Fibroblast of skin of left biceps (primary cell): ENCODE measurements around the gene PLCB1.

Experiments
- DNase-seq, 2 experiments: peaks; one replicate each; pipeline ENCODE4 v3.0.0-alpha.2; 2013; ENCODE audit warnings: low read depth in 2 of 2

Gene PLCB1

DNA sequence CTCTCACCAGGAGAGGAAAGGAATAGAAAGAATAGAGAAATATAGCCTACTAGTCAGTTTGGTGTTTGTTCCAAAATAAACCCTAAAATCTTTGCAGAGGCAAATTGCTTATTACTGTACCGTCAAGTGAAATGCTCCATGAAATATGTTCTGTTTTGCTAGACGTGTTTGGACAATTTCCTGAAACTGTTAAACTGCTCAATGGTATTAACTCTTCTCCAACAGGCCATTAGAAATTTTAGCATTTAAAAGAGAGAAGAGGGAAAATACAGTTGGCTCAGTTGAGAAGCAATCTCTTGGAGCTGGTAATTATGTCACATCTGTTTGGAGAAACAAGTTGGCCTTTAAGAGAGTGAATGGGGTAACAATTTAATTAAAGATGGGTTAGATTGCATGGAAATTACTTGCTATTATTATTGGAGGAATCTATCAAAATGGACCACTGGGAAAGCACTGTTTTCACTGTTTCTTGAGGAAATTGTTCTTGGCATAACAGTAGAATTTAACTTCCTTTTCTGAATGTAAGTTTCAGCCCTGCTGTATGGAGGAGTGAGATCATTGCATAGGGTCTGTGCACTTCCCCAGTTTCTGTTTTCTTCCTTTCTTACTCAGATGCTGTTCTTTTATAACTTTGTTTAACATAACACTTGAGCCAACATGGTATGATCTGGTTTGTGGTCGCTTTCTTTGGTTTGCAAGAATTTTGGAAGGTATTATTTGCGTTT is 373.6 kb downstream of the PLCB1 start:
- DNase-seq, result no peak

DNA sequence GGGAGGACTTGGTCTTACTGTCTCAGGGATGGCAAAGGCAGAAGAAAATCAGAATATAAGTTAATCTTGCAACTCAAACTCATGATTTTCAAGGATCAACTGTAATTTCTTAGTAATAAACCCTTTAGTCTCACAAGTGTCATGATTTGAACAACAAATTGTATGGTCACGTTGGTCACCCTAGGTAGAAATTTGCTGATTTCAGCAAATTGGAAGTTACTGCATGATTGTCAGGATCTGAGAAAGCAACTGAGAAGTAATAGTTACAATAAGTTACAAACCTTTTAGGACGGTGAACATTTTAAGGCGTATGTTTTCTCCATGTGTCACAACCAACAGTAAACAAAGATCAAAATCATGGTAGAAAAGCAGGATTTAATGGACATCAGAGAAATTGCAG is 375.2 kb downstream of the PLCB1 start:
- no peak for DNase-seq

DNA sequence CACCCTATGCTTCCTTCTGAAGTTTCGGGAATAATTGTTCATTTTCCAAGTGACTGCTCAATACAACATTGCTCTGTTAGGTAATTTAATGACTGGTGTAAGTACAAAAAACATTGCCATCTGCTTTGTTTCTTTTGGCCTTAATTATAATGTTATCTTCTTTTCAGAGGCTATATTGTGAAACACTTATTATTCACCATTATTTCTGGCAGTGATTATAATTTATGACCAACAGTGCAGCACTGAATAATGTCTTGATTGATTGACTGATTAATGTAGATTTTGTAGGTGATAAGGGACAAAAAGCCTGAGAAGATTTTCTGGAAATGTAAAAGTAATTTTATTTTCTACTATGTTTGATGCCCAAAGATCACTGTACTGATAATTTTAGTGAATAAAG is 377.7 kb downstream of the PLCB1 start:
- DNase-seq, result no peak

DNA sequence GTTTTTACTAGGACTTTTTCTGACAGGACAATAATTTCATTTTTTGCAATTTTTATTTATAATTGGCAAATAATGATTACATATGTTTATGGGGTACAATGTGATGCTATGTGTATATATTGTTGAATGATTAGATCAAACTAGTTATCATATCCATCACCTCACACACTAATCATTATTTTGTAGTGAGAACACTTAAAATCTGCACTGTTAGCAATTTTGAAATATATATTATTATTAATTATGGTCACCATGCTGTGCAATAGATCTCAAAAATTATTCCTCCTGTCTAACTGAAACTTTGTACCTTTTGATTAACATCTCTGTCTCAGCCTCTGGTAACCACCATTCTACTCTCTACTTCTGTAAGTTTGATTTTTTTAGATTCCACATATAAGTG is 378.7 kb downstream of the PLCB1 start:
- no peak for DNase-seq

DNA sequence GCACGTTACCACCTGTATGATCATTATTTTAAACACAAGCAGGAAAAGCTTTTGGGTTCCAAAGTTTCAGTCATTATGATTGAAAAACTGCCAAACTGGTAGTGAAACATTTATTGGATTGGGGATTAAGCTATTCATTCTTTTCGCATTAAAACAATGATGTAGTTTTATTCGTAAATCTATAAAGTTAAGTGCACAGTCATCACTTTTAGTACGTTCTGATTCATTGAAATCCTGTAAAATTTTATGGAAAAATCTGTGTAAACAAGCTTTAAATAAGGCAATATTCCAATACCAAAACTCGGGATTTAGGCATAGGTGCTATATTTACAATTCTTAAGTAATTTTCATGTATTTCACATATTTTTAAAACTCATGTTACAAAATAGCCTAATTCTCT is 379.9 kb downstream of the PLCB1 start:
- no peak for DNase-seq

DNA sequence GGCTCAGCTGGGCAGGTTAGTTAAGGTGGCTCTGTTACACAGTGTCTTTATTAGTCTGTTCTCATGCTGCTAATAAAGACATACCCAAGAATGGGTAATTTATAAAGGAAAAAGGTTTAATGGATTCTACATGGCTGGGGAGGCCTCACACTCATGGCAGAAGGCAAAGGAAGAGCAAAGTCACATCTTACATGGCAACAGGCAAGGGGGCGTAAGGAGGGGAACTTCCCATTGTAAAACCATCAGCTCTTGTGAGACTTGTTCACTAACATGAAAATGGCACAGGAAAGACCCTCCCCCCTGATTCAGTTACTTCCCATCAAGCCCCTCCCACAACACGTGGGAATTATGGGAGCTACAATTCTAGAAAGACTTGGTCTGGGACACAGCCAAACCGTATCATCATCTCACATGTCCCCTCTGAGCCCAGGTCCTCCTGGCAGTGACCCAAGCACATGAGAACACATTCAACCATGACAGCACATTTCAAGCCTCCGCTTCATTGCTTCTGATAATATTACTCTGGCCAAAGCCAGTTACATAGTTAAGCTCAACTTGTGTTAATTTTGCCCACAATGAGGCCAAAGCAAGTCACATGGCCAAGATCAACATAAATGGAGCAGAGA is 383.9 kb downstream of the PLCB1 start:
- no peak for DNase-seq

DNA sequence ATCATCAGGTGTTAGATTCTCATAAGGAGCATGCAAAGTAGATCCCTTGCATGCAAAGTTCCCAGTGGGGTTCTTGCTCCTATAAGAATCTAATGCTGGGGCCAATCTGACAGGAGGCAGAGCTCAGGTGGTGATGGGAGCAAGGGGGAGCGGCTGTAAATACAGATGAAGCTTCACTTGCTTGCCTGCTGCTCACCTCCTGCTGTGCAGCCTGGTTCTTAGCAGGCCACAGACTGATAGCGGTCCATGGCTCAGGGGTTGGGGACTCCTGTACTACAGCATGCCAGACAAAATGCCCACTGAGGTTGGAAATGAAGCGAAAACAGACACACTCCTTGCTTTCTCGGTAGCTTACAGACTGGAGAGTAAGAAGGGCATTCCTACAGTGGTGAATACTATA is 386.8 kb downstream of the PLCB1 start:
- DNase-seq, result no peak

DNA sequence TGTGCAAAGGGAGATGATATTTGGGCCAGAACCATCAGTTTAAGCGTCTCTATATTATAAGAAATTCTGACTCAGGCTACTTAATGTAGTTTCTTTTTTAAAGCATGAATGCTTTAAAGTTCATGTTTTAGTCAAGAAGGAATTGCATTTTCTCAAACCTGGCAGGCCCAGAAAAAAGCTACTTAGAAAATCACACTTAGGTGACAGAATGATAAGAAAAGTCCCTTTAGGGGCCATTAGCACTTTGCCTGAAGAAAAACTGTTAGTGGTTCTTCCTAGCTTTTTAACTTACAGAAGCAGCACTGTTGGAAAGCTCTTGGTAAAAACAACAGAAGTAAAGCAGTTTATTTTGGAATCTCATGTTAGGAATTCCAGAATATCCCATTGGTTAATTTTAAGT is 387.8 kb downstream of the PLCB1 start:
- no peak for DNase-seq

DNA sequence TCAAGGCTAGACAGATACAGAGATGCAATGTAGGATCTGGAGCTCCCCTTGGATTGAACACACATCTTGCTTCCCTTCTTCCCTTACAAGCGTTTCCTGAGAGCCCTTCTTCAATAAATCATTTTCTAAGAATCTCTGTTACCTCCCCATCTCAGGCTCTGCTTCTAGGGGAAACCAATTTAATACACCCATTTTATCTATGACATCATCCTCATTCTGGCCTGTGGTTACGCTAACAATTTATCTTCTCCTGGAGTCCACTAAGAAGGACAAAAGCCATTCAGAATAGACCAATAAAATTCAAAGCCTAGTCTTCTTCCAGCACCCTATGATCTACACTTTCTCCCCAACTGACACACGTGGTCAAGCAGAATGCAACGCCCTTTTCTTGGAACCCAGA is 390.1 kb downstream of the PLCB1 start:
- DNase-seq, result no peak

DNA sequence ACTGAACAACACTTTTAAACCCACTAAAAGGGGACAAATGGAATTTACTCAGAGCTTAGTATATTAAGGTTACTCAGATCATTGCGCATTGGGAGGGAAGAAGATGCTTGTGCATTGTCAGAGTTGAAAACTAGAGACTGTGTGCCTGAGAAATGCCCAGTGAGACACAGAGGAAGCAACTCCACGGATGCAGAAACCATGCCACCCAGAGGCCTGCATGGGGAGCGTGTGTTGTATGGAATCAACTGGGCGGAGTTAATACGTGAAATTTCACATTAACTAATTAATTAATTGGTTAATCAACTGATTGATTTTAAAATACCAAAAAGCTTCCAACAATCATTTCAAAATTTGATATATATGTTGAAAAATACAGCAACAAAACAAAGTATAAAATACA is 391.6 kb downstream of the PLCB1 start:
- no peak for DNase-seq

DNA sequence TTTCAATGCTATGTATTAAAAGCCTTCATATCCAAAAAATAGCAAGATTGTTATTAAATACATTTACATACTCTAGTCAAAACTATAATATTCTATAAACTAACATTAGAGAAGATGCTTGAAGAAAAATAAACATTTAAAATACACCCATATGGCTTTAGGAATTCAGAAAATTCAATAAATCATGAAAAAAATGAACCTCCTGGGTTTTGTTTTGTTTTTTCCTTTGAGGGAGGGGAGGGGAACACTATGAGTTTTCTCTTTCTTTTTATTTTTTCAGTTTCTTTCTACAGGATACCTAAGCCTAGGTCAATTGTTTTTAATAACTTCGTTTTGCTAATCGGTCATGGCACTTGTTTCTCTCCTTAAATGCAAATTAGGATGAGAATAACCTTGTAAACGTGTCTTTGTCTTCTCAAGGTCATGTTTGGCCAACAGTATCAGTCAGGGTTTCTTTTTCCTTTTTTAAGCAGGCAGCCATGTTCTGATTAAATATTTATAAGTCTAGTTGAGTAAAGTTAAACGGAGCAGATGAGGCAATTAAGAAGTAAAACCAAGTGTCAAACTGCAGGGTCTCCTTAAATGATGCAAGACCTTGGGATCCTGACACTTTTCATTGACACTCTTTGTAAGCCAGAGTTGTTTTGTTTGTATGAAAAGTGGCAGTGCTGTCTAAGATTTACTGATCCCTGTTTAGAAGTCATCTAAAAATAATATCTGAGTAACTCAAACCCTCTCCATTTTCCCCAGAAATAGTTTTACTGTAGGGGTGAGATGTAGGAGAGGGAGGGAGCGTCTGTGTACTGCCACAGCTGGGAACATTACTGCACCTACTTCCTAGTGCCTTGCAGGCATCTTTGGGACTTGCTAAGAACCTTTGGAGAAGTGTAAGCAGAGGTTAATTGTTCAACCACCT is 392.3 kb downstream of the PLCB1 start:
- no peak for DNase-seq

DNA sequence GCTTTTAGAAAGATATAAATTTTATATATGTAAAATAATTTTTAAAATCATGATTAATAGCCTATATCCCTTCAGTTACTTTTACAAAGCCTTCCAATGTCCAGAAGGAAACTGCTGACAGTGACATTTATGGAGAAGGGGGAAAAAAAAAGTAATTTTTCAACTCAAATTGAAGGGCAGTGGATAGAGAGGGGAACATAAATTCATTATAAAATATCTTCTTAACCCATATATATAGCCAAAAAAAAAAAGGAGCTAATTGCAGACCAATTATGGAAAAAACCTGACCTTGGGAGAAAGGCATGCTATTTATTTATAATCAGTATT is 392.9 kb downstream of the PLCB1 start:
- no peak for DNase-seq

DNA sequence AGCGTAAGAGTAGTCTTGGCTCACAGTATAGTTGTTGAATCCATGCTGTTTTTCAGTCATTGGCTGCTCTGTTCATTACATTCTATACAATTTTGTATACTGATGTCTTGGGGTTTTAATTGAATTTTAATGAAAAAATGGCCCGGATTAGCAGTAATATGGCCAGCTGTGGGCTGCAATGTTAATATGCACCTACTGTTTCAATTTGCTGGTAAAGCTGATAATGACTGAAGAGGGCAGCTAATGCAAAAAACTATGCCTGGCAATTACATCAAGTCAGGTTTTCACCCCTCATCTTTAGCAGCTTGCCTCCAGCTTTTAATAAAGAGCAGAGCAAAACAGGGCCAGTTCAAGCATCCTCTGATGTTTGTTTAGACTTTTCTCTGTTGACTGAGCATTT is 394.5 kb downstream of the PLCB1 start:
- no peak for DNase-seq

DNA sequence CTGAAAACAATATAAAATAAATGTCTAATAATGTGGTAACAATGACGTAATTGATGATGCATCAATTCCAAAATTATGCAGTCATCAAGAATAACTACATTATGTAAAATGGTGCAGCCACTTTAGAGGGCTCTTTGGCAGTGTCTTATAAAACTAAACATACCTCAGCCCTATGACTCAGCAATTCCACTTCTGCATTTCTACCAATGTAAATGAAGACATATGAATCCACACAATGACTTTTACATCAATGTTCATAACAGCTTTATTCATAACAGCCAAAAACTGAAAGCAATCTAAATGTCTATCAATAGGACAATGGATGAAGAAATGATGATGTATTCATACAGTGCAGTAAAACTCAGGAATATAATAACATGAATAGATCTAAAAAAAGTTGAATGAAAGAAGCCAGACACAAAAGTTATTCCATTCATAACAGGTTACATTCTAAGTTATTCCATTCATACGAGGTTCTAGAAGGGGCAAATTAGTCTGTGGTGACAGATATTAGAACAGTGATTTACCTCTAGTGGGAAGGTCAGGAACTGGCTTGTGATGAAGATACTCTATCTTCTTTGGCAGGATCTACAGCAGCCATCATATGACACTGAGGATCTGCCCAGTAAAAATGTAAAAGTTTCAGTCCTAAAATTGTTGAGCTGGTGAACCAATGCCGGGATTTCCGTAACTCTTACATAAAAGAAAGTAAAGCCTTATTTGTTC is 396.1 kb downstream of the PLCB1 start:
- peak; percentile 75 to 79 for DNase-seq

DNA sequence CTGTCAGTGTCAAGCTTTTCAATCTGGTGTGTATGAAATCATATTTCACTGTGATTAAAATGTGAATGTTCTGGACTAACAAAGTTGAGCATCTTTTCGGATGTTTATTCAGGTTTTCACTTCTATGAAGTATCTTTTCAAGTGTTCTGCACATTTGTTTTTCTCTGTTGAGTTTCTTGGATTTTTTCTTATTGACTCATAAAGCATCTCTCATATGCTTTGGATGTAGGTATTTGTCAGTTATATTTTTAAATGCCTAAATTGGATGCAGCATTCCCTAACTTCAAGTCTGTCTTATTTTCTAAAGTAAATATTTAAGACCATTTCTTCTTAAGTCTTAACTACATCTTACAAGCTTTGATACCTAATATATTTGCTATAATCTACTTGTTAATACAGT is 398.0 kb downstream of the PLCB1 start:
- no peak for DNase-seq

DNA sequence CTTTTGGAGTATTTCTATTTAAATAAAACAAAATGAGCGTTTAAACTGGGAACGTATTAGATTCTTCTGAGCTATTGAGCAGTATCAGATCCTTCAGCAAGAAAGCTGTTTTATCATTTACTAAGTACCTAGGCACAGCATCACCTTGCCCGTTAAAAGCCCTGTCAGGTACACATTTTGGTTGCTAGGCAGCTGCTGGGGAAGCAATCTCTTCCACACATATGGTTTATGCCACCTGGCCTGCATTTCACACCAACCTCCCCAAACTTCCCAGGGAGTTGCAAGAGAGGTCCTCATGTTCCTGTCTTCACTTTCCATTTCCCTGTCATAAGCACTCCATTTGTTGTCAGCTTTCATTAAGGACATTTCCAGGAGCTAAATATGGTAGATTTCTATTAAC is 400.1 kb downstream of the PLCB1 start:
- DNase-seq, result no peak

DNA sequence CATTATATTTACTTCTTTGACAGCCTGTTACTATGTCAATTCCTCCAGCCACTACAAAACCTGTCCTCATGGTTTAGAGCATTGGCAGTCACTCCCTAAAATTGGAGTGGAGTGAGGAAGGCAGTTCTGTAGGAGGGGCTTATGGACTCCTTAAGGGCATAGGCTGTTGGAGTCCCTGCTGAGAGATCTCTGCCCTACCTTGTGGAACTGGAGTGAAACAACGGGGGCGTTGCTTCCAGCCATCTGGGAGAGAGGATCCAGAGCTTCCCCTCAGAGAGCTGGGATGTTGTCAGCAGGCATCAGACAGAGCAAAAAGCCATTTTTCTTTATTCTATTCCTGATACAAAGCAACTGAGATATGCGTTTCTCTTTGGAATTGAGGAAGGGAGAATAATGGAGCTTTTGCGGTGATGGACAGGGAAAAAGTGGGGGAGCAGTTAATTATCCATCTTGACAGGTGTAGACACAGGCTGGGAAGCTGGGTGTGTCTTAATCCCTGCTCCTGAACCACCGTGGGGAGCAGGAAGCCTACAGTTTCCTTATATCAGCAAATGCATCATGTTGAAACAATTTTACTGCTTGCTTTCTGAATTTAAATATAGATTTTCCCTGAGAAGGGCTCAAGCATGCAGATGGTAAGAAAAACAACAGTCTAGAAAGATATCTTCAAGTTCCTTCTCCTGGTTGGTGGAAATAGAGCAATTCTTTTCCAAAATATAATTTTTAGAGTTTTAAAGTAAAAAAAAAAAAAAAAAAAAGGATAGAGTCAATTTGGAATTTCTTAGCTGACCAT is 402.5 kb downstream of the PLCB1 start:
- DNase-seq, result no peak

DNA sequence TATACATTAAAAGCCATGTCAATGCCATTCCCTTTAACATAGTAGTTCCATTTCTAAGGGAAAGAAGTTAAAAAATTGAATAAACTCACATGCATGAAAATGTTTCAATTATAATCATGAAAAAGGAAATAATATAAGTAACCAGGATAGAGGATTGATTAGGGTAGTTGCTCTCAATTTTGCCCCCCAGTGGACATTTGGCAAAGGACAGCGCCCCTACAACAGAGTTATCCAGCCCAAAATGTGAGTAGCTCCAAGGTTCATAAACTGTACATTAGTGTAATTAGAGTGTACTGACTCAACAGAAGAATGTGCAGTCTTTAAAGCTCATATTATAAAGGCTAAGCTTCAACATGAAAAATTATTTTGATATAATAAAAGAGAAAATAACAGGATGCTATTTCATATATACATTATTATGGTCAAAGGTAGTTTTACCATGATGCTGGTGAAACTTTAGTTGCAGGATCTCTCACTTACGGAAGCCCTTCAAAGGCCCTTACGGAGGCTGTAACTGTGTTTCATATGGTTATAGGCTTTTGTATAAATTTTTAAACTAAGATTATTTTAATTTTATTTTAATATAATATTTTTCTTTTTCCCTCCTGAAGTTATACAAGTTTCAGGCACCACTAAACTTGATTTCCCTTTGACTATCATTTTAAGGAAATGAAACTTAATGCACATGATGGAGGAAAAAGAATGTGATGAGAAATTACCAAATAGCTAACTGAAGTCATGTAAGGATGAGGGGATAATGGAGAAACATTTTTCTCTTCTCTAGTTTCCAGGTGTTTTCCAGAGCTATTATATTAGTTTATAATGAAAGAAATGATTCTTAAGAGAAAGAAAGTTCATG is 403.6 kb downstream of the PLCB1 start:
- DNase-seq, result no peak

DNA sequence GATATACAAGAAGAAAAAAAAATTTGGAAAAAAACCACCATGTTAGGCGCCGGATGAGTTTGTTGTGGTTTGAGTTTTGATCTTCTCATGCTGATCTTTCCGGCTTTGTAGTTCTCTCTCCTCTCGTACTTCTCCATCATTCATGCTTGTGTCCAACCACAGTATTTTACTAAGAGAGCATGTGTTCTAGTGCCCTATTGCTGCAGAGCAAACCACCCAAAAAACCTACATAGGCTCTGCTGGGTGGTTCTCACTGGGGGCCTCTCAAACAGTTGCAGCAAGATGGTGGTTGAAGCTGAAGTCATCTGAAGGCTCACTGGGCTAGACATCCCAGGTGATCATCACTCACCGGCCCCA is 404.2 kb downstream of the PLCB1 start:
- no peak for DNase-seq

DNA sequence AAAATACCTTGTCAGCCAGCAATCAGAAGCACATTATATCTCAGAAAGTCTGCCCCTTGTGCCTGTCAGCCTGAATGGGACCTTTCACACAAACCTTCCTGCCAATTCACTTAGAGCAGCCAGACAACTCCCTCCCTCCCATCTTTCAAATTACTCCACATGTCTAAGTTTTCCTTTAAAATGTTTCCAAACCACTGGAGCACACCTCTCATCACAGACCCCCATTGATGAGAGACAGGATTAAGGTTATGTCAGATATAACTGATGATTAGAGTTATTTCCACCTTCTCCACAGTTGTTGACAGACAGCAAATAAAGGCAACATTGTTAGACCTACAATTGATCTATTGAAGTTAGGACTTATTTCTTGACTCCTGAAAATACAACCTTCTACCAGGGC is 408.4 kb downstream of the PLCB1 start:
- DNase-seq, result no peak

DNA sequence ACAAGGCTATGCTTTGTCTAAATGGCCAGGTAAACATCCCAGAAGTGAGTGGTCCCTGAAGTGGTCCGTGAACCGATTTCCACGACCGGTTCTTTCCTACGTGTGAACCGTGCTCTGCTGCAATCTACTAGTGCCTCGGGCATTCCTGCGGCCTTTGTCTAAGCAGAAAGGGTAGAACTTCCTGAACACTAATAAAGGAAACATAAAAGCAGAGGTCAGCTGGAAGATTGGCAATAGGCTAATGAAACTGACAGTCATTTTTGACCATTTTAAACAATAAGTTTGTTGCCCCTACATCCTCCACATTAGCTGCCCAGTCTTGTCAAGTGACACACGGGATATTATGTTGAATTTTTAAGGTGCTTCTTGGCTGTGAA is 410.0 kb downstream of the PLCB1 start:
- DNase-seq, result no peak
